HepG2 (cell line): ENCODE results near the gene FXYD6. TPM values are rescaled to one million over a fixed set of nuclear protein-coding genes. Genes with fewer than 3 reads are reported as not detected.
A peak's percentile ranks its signal among the peaks of the same experiment; 100 is the strongest.

ENCODE experiments used
- ATAC-seq: fragments of 200-7000 bp; cut with Tn5 transposase; 3 replicates; pipeline ENCODE4 v1.9.1; 2020; ENCODE audit warnings: mild to moderate bottlenecking, moderate library complexity
- BruUV-seq: library from RNA; stranded (reverse); fragments of 400-500 nt; replicated peaks from 2 replicates; lab custom pipeline; 2021; lab: Mats Ljungman, UMichigan
- CTCF ChIA-PET: fragments of 300-600 bp; formaldehyde crosslinking; extraction: SDS; loops from one replicate; lab custom pipeline; 2021; ENCODE audit warnings: low total read pairs, inconsistent platforms, low intra/inter-chr PET ratio; lab: Yijun Ruan, JAX
- POLR2A ChIA-PET: fragments of 350-600 bp; sonication (Branson Sonifier 250); formaldehyde crosslinking; loops from one replicate; lab custom pipeline; 2020; ENCODE audit warnings: antibody characterized with exemption, inconsistent platforms; lab: Yijun Ruan, JAX
- DNase-seq: peaks from one replicate; pipeline ENCODE4 v3.0.0-alpha.2; 2015; ENCODE audit warnings: low spot score
- FAIRE-seq: peaks from 3 replicates; lab custom pipeline; 2011; peaks lifted over from hg19 to GRCh38; lab: Jason Lieb, UNC
- H2AFZ ChIP-seq: one replicate; pipeline ENCODE4 v1.6.1; 2011; ENCODE audit warnings: low read length, inconsistent platforms
- H3K27ac ChIP-seq: fragments of 300-600 bp; 3 replicates; pipeline ENCODE4 v1.8.0; 2011; ENCODE audit warnings: mixed run types, mild to moderate bottlenecking, mixed read lengths, low read length, inconsistent platforms; ENCODE audit not compliant: insufficient read depth; ENCODE audit errors: extremely low read length
- H3K27me3 ChIP-seq, 2 experiments: fragments of 200-600 bp in 1 of 2; 2 replicates in 1 of 2; 3 replicates in 1 of 2; pipeline versions ENCODE4 v1.6.0 to v1.8.0; 2011; ENCODE audit warnings: low read length in 2 of 2, mild to moderate bottlenecking in 2 of 2, moderate library complexity in 2 of 2, inconsistent platforms in 1 of 2; ENCODE audit not compliant: insufficient read depth in 2 of 2, control insufficient read depth in 1 of 2
- H3K36me3 ChIP-seq, 2 experiments: fragments of 200-600 bp in 1 of 2; replicated peaks in 1 of 2; 2 replicates in 1 of 2; 3 replicates in 1 of 2; pipeline versions ENCODE4 v1.5.1 to v1.8.0; 2011; ENCODE audit warnings: low read length in 2 of 2, inconsistent platforms in 1 of 2; ENCODE audit not compliant: insufficient read depth in 2 of 2, control insufficient read depth in 1 of 2
- H3K4me1 ChIP-seq: 2 replicates; pipeline ENCODE4 v1.5.1; 2012; ENCODE audit warnings: low read length, inconsistent platforms; ENCODE audit not compliant: insufficient read depth
- H3K4me2 ChIP-seq: 2 replicates; pipeline ENCODE4 v1.6.0; 2011; ENCODE audit warnings: low read depth, low read length, inconsistent platforms
- H3K4me3 ChIP-seq, 3 experiments: fragments of 200-600 bp in 1 of 3; sonication (generic), shearing (Covaris generic) in 1 of 3; replicated peaks in 1 of 3; 2 replicates each; pipeline ENCODE4 v1.5.1; 2011 to 2016; ENCODE audit warnings: low read length in 3 of 3, inconsistent platforms in 2 of 3, low read depth in 2 of 3, mild to moderate bottlenecking in 2 of 3, control low read depth in 1 of 3, mixed read lengths in 1 of 3; ENCODE audit not compliant: insufficient read depth in 1 of 3
- H3K79me2 ChIP-seq: one replicate; pipeline ENCODE4 v1.6.1; 2011; ENCODE audit warnings: low read length, inconsistent platforms; ENCODE audit not compliant: insufficient read depth
- H3K9ac ChIP-seq: 2 replicates; pipeline ENCODE4 v1.6.0; 2011; ENCODE audit warnings: mild to moderate bottlenecking, low read depth, low read length, inconsistent platforms; ENCODE audit not compliant: insufficient read depth
- H3K9me3 ChIP-seq: 2 replicates; pipeline ENCODE4 v1.5.1; 2012; ENCODE audit warnings: mild to moderate bottlenecking, low read length
- H4K20me1 ChIP-seq: 2 replicates; pipeline ENCODE4 v1.6.0; 2011; ENCODE audit warnings: inconsistent platforms, mild to moderate bottlenecking, low read length, moderate library complexity; ENCODE audit not compliant: insufficient read depth
- BRCA1 ChIP-seq: sonication (generic); formaldehyde crosslinking; IDR thresholded peaks from 2 replicates; pipeline ENCODE4 v1.4.0; 2020; ENCODE audit warnings: missing genetic modification reagents
- RAD51 ChIP-seq: fragments of 450-650 bp; IDR thresholded peaks from 2 replicates; pipeline ENCODE4 v1.6.1; 2016; ENCODE audit warnings: borderline replicate concordance
- SIX4 ChIP-seq: sonication (generic); formaldehyde crosslinking; IDR thresholded peaks from 2 replicates; pipeline ENCODE4 v1.4.0; 2020; ENCODE audit warnings: missing genetic modification reagents
- YEATS2 ChIP-seq: sonication (generic); formaldehyde crosslinking; IDR thresholded peaks from 2 replicates; pipeline ENCODE4 v1.4.0; 2020; ENCODE audit warnings: missing genetic modification reagents, borderline replicate concordance
- ZNF607 ChIP-seq: sonication (generic); formaldehyde crosslinking; IDR thresholded peaks from 2 replicates; pipeline ENCODE4 v1.5.1; 2020; ENCODE audit warnings: missing genetic modification reagents, mild to moderate bottlenecking, borderline replicate concordance
- ZNF713 ChIP-seq: sonication (generic); formaldehyde crosslinking; IDR thresholded peaks from 2 replicates; pipeline ENCODE4 v1.4.0; 2020; ENCODE audit warnings: mild to moderate bottlenecking, missing genetic modification reagents
- ZNF746 ChIP-seq: sonication (generic); formaldehyde crosslinking; IDR thresholded peaks from 2 replicates; pipeline ENCODE4 v1.8.0; 2022; ENCODE audit warnings: mild to moderate bottlenecking, missing genetic modification reagents
- WGBS: methylation state at CpG from one replicate; pipeline ENCODE4 v1.1.6; 2017; ENCODE audit warnings: low lambda C conversion rate; 5-methylcytosine and 5-hydroxymethylcytosine counted together
- in situ Hi-C: cut with HindIII; loops from 2 replicates; pipeline ENCODE4 v1.10.0; 2017; ENCODE audit warnings: low pct_unique_long_range_greater_than_20kb; ENCODE audit not compliant: extremely low pct_ligation_motif_present
- intact Hi-C: fragments of 100-400 bp; cut with micrococcal nuclease; formaldehyde crosslinking; loops from one replicate; pipeline ENCODE4 v1.10.0; 2022; ENCODE audit not compliant: unreplicated experiment
- polyA plus RNA-seq, 8 experiments: library from polyadenylated mRNA; depleted of rRNA in 3 of 8; stranded (reverse) in 7 of 8; unstranded in 1 of 8; fragments of >200 nt; fragmentation: Illumina TruSeq in 4 of 8; extraction: Trizol in 4 of 8; gene quantifications; 2 replicates each; pipeline versions ENCODE4 v1.2.1 to v1.2.3, GENCODE V29; 2011 to 2016; ENCODE audit warnings: low read depth in 4 of 8, missing spikeins in 1 of 8, mixed read lengths in 1 of 8; ENCODE audit not compliant: insufficient read depth in 1 of 8
- total RNA-seq, 5 experiments: library from RNA; depleted of rRNA; stranded (reverse); fragments of >200 nt; fragmentation: Illumina TruSeq; extraction: Trizol; gene quantifications; 2 replicates each; pipeline ENCODE4 v1.2.3, GENCODE V29; 2016; ENCODE audit warnings: low read depth in 1 of 5
- TF ChIP-seq, protein P1 (sequence below): sonication (generic); formaldehyde crosslinking; IDR thresholded peaks from 2 replicates; pipeline ENCODE4 v1.5.0; 2020; ENCODE audit warnings: missing genetic modification reagents, mild to moderate bottlenecking, borderline replicate concordance
- TF ChIP-seq, protein P2 (sequence below): sonication (generic); formaldehyde crosslinking; IDR thresholded peaks from 2 replicates; pipeline ENCODE4 v1.9.0; 2021; ENCODE audit warnings: missing genetic modification reagents, borderline replicate concordance
- TF ChIP-seq, protein P3 (sequence below): sonication (generic); formaldehyde crosslinking; IDR thresholded peaks from 2 replicates; pipeline ENCODE4 v1.9.0; 2021; ENCODE audit warnings: missing genetic modification reagents, mild to moderate bottlenecking, borderline replicate concordance
- TF ChIP-seq, protein P4 (sequence below): sonication (generic); formaldehyde crosslinking; IDR thresholded peaks from 2 replicates; pipeline ENCODE4 v1.4.0; 2020; ENCODE audit warnings: missing genetic modification reagents
- TF ChIP-seq, protein P5 (sequence below): sonication (generic); formaldehyde crosslinking; IDR thresholded peaks from 2 replicates; pipeline ENCODE4 v1.5.0; 2020; ENCODE audit warnings: missing genetic modification reagents
- TF ChIP-seq, protein P6 (sequence below): sonication (generic); formaldehyde crosslinking; IDR thresholded peaks from 2 replicates; pipeline ENCODE4 v1.4.0; 2020; ENCODE audit warnings: mild to moderate bottlenecking, missing genetic modification reagents

The FXYD6 gene
- total and polyA plus RNA-seq, 2 of the 13 experiments (the other 11 are each of a cell fraction or from before 2014, with no cell fraction given): not detected

DNA sequence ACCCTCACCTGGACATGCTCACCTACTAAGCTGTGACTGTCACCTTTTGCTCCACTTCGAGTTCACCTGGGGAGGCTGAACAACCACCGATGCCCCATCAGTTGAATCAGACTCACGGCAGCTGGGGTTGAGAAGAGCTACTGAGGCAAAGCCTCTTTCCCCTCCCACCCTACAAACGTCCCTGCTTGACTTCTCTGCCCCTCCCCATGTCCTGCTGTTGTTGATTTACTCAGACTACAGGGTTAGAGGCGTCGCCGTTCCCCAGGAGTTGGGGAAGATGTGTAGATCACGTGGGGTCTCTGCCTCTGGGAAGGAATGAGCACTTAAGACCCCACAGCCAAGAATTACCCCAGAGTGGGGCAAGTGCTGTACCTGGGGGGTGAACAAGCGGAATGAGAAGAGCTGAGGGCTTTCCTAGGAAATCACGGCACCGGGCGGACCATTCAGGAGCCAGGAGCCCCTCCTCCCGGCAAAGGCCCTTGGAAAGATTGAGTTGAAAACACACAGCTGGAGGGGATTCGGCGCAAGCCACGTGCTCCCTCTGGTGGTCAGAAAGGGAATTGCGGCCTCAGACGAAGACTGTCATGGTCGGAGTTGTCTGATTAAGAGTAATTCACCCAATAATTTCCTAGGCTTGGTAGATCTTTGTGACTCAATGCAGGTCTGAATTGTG is 59.0 kb downstream of the FXYD6 start:
- intact Hi-C loops: loop anchor here (1.0 kb wide), 1 partner anchor 374 kb away; no protein-coding TSS in a partner anchor
- FAIRE-seq (peak; percentile 69), DNase-seq (peak; percentile 49), ATAC-seq (peak; percentile 45)
- Histone ChIP-seq H3K9ac (no peak overlapping the region), H3K36me3 (no peaks in the 10 kb centered on the region), H3K4me1 (peaks cover 73% of the 10 kb centered on the region), H3K27ac (no peak overlapping the region), H3K9me3 (no peaks in the 10 kb centered on the region), H3K4me3 (peak overlapping the region in 1 of 3 experiments; percentile 61; a peak in 1 of 6 replicates), H3K79me2 (no peaks in the 10 kb centered on the region), H3K4me2 (peak overlapping the region; percentile 90), H2AFZ (no peak overlapping the region), H3K27me3 (peaks cover 0 to 5% of the 10 kb centered on the region in 2 experiments; a peak in 1 of 5 replicates), H4K20me1 (peaks cover 3% of the 10 kb centered on the region; the same call in 1 of the 2 replicates)
- 12% methylated on average over 10 of the region's 19 CpGs for WGBS
- ChIA-PET POLR2A (interaction anchor here (0.9 to 1.9 kb wide), 2 partner anchors 10 to 11 kb away, joined by 3 to 5 read pairs; no protein-coding TSS in a partner anchor), CTCF (interaction anchor here (1.1 to 3.9 kb wide), 6 partner anchors 9 to 391 kb away, joined by 3 to 42 read pairs (median 8); no protein-coding TSS in a partner anchor)
- in situ Hi-C loops: no loop called here
- BruUV-seq: no TSS peak
- TF ChIP-seq, protein P1, sequence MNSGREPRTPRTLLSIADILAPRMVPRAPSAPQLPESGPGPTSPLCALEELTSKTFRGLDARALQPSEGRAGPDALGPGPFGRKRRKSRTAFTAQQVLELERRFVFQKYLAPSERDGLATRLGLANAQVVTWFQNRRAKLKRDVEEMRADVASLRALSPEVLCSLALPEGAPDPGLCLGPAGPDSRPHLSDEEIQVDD (CRISPR knock-in tag): no peak
- TF ChIP-seq ZNF607 (0 out of 2 replicates have a peak, but pooled peaks have one; percentile 18), BRCA1 (CRISPR knock-in tag) (no peak), SIX4 (CRISPR knock-in tag) (no peak), YEATS2 (CRISPR knock-in tag) (no peak), ZNF746 (CRISPR knock-in tag) (no peak), ZNF713 (CRISPR knock-in tag) (no peak), RAD51 (no peak)
- TF ChIP-seq, protein P2, sequence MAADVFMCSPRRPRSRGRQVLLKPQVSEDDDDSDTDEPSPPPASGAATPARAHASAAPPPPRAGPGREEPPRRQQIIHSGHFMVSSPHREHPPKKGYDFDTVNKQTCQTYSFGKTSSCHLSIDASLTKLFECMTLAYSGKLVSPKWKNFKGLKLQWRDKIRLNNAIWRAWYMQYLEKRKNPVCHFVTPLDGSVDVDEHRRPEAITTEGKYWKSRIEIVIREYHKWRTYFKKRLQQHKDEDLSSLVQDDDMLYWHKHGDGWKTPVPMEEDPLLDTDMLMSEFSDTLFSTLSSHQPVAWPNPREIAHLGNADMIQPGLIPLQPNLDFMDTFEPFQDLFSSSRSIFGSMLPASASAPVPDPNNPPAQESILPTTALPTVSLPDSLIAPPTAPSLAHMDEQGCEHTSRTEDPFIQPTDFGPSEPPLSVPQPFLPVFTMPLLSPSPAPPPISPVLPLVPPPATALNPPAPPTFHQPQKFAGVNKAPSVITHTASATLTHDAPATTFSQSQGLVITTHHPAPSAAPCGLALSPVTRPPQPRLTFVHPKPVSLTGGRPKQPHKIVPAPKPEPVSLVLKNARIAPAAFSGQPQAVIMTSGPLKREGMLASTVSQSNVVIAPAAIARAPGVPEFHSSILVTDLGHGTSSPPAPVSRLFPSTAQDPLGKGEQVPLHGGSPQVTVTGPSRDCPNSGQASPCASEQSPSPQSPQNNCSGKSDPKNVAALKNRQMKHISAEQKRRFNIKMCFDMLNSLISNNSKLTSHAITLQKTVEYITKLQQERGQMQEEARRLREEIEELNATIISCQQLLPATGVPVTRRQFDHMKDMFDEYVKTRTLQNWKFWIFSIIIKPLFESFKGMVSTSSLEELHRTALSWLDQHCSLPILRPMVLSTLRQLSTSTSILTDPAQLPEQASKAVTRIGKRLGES (CRISPR knock-in tag): no peak
- TF ChIP-seq, protein P3, sequence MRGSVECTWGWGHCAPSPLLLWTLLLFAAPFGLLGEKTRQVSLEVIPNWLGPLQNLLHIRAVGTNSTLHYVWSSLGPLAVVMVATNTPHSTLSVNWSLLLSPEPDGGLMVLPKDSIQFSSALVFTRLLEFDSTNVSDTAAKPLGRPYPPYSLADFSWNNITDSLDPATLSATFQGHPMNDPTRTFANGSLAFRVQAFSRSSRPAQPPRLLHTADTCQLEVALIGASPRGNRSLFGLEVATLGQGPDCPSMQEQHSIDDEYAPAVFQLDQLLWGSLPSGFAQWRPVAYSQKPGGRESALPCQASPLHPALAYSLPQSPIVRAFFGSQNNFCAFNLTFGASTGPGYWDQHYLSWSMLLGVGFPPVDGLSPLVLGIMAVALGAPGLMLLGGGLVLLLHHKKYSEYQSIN: no peak
- TF ChIP-seq, protein P4, sequence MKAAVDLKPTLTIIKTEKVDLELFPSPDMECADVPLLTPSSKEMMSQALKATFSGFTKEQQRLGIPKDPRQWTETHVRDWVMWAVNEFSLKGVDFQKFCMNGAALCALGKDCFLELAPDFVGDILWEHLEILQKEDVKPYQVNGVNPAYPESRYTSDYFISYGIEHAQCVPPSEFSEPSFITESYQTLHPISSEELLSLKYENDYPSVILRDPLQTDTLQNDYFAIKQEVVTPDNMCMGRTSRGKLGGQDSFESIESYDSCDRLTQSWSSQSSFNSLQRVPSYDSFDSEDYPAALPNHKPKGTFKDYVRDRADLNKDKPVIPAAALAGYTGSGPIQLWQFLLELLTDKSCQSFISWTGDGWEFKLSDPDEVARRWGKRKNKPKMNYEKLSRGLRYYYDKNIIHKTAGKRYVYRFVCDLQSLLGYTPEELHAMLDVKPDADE (CRISPR knock-in tag): no peak
- TF ChIP-seq, protein P5, sequence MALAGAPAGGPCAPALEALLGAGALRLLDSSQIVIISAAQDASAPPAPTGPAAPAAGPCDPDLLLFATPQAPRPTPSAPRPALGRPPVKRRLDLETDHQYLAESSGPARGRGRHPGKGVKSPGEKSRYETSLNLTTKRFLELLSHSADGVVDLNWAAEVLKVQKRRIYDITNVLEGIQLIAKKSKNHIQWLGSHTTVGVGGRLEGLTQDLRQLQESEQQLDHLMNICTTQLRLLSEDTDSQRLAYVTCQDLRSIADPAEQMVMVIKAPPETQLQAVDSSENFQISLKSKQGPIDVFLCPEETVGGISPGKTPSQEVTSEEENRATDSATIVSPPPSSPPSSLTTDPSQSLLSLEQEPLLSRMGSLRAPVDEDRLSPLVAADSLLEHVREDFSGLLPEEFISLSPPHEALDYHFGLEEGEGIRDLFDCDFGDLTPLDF: no peak
- TF ChIP-seq, protein P6, sequence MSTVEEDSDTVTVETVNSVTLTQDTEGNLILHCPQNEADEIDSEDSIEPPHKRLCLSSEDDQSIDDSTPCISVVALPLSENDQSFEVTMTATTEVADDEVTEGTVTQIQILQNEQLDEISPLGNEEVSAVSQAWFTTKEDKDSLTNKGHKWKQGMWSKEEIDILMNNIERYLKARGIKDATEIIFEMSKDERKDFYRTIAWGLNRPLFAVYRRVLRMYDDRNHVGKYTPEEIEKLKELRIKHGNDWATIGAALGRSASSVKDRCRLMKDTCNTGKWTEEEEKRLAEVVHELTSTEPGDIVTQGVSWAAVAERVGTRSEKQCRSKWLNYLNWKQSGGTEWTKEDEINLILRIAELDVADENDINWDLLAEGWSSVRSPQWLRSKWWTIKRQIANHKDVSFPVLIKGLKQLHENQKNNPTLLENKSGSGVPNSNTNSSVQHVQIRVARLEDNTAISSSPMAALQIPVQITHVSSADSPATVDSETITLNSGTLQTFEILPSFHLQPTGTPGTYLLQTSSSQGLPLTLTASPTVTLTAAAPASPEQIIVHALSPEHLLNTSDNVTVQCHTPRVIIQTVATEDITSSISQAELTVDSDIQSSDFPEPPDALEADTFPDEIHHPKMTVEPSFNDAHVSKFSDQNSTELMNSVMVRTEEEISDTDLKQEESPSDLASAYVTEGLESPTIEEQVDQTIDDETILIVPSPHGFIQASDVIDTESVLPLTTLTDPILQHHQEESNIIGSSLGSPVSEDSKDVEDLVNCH (CRISPR knock-in tag): no peak
